ENCODE measurements around the gene EMP1.

EMP1 gene

GRCh38 chr12:13186302-13186701 is 10.2 kb upstream of the EMP1 start:
- no peaks in the 10 kb centered on the region for H3K27me3 ChIP-seq (ENCODE audit: insufficient read depth, low read length)
- H3K36me3 ChIP-seq (ENCODE audit: insufficient read depth, low read length), result no peaks in the 10 kb centered on the region
- H3K27ac ChIP-seq (ENCODE audit: low read depth, low read length), result no peak overlapping the region
- no peaks in the 10 kb centered on the region for H3K79me2 ChIP-seq (ENCODE audit: control insufficient read depth, insufficient read depth, low read length, unreplicated experiment)
- no peak overlapping the region for H3K4me3 ChIP-seq (ENCODE audit: low read depth, low read length)
- H3K4me1 ChIP-seq (ENCODE audit: control insufficient read depth, insufficient read depth, low read length, unreplicated experiment), result peaks cover 25% of the 10 kb centered on the region
- H2AFZ ChIP-seq (ENCODE audit: low read length, unreplicated experiment), result no peak overlapping the region

- Histone ChIP-seq H3K27ac (ENCODE audit: low read depth, low read length) (no peak overlapping the region), H2AFZ (ENCODE audit: low read length, unreplicated experiment) (no peak overlapping the region)
Observed at GRCh38 chr12:13187399-13187798, 9.1 kb upstream of the EMP1 start.

GRCh38 chr12:13189264-13189663 is 7.3 kb upstream of the EMP1 start:
- Histone ChIP-seq H2AFZ (ENCODE audit: low read length, unreplicated experiment) (no peak overlapping the region), H3K4me1 (ENCODE audit: control insufficient read depth, insufficient read depth, low read length, unreplicated experiment) (peaks cover 23% of the 10 kb centered on the region), H3K4me3 (ENCODE audit: low read depth, low read length) (no peak overlapping the region), H3K79me2 (ENCODE audit: control insufficient read depth, insufficient read depth, low read length, unreplicated experiment) (no peaks in the 10 kb centered on the region), H3K27ac (ENCODE audit: low read depth, low read length) (no peak overlapping the region), H3K36me3 (ENCODE audit: insufficient read depth, low read length) (no peaks in the 10 kb centered on the region), H3K27me3 (ENCODE audit: insufficient read depth, low read length) (no peaks in the 10 kb centered on the region)

More at GRCh38 chr12:13187399-13187798, 9.1 kb upstream of the EMP1 start:
- Histone ChIP-seq H3K4me3 (ENCODE audit: low read depth, low read length) (no peak overlapping the region), H3K36me3 (ENCODE audit: insufficient read depth, low read length) (no peaks in the 10 kb centered on the region), H3K27me3 (ENCODE audit: insufficient read depth, low read length) (no peaks in the 10 kb centered on the region), H3K4me1 (ENCODE audit: control insufficient read depth, insufficient read depth, low read length, unreplicated experiment) (peaks cover 25% of the 10 kb centered on the region), H3K79me2 (ENCODE audit: control insufficient read depth, insufficient read depth, low read length, unreplicated experiment) (no peaks in the 10 kb centered on the region)

GRCh38 chr12:13190275-13190674 is 6.3 kb upstream of the EMP1 start:
- Histone ChIP-seq H3K27ac (ENCODE audit: low read depth, low read length) (no peak overlapping the region), H3K4me1 (ENCODE audit: control insufficient read depth, insufficient read depth, low read length, unreplicated experiment) (peaks cover 33% of the 10 kb centered on the region), H3K27me3 (ENCODE audit: insufficient read depth, low read length) (no peaks in the 10 kb centered on the region), H3K79me2 (ENCODE audit: control insufficient read depth, insufficient read depth, low read length, unreplicated experiment) (no peaks in the 10 kb centered on the region), H3K36me3 (ENCODE audit: insufficient read depth, low read length) (no peaks in the 10 kb centered on the region), H2AFZ (ENCODE audit: low read length, unreplicated experiment) (no peak overlapping the region), H3K4me3 (ENCODE audit: low read depth, low read length) (no peak overlapping the region)

- Histone ChIP-seq H3K4me1 (ENCODE audit: control insufficient read depth, insufficient read depth, low read length, unreplicated experiment) (peaks cover 31% of the 10 kb centered on the region), H3K79me2 (ENCODE audit: control insufficient read depth, insufficient read depth, low read length, unreplicated experiment) (peaks cover 18% of the 10 kb centered on the region), H3K27me3 (ENCODE audit: insufficient read depth, low read length) (no peaks in the 10 kb centered on the region), H3K4me3 (ENCODE audit: low read depth, low read length) (no peak overlapping the region), H2AFZ (ENCODE audit: low read length, unreplicated experiment) (no peak overlapping the region), H3K27ac (ENCODE audit: low read depth, low read length) (no peak overlapping the region), H3K36me3 (ENCODE audit: insufficient read depth, low read length) (no peaks in the 10 kb centered on the region)
Observed at GRCh38 chr12:13192719-13193118, 3.8 kb upstream of the EMP1 start.

GRCh38 chr12:13193505-13194231 is 2.9 kb upstream of the EMP1 start:
- Histone ChIP-seq H3K4me3 (ENCODE audit: low read depth, low read length) (no peak overlapping the region), H3K27ac (ENCODE audit: low read depth, low read length) (peak overlapping the region; percentile 99; the same call in 1 of the 2 replicates), H3K36me3 (ENCODE audit: insufficient read depth, low read length) (no peaks in the 10 kb centered on the region; the same call in 1 of the 2 replicates), H3K4me1 (ENCODE audit: control insufficient read depth, insufficient read depth, low read length, unreplicated experiment) (peaks cover 30% of the 10 kb centered on the region), H3K27me3 (ENCODE audit: insufficient read depth, low read length) (no peaks in the 10 kb centered on the region), H3K79me2 (ENCODE audit: control insufficient read depth, insufficient read depth, low read length, unreplicated experiment) (peaks cover 28% of the 10 kb centered on the region), H2AFZ (ENCODE audit: low read length, unreplicated experiment) (peak overlapping the region; percentile 2)

- Histone ChIP-seq H3K27ac (ENCODE audit: low read depth, low read length) (peak overlapping the region; percentile 99), H3K79me2 (ENCODE audit: control insufficient read depth, insufficient read depth, low read length, unreplicated experiment) (peaks cover 37% of the 10 kb centered on the region), H3K27me3 (ENCODE audit: insufficient read depth, low read length) (no peaks in the 10 kb centered on the region), H3K4me1 (ENCODE audit: control insufficient read depth, insufficient read depth, low read length, unreplicated experiment) (peaks cover 35% of the 10 kb centered on the region), H2AFZ (ENCODE audit: low read length, unreplicated experiment) (peak overlapping the region; percentile 65), H3K4me3 (ENCODE audit: low read depth, low read length) (no peak overlapping the region), H3K36me3 (ENCODE audit: insufficient read depth, low read length) (no peaks in the 10 kb centered on the region; the same call in 1 of the 2 replicates)
Observed at GRCh38 chr12:13194401-13195110, 2.0 kb upstream of the EMP1 start.

- peaks cover 44% of the 10 kb centered on the region for H3K79me2 ChIP-seq (ENCODE audit: control insufficient read depth, insufficient read depth, low read length, unreplicated experiment)
- no peaks in the 10 kb centered on the region; the same call in 1 of the 2 replicates for H3K36me3 ChIP-seq (ENCODE audit: insufficient read depth, low read length)
- H2AFZ ChIP-seq (ENCODE audit: low read length, unreplicated experiment), result no peak overlapping the region
- H3K4me3 ChIP-seq (ENCODE audit: low read depth, low read length), result peak overlapping the region; percentile 53
- peak overlapping the region; percentile 99 for H3K27ac ChIP-seq (ENCODE audit: low read depth, low read length)
- H3K27me3 ChIP-seq (ENCODE audit: insufficient read depth, low read length), result no peaks in the 10 kb centered on the region
- peaks cover 42% of the 10 kb centered on the region for H3K4me1 ChIP-seq (ENCODE audit: control insufficient read depth, insufficient read depth, low read length, unreplicated experiment)
Observed at GRCh38 chr12:13195250-13195649, 1.3 kb upstream of the EMP1 start.

- Histone ChIP-seq H3K4me3 (ENCODE audit: low read depth, low read length) (peak overlapping the region; percentile 53), H3K27ac (ENCODE audit: low read depth, low read length) (peak overlapping the region; percentile 99), H3K79me2 (ENCODE audit: control insufficient read depth, insufficient read depth, low read length, unreplicated experiment) (peaks cover 49% of the 10 kb centered on the region), H3K27me3 (ENCODE audit: insufficient read depth, low read length) (no peaks in the 10 kb centered on the region), H2AFZ (ENCODE audit: low read length, unreplicated experiment) (peak overlapping the region; percentile 10), H3K36me3 (ENCODE audit: insufficient read depth, low read length) (peaks cover 4% of the 10 kb centered on the region; the same call in 1 of the 2 replicates), H3K4me1 (ENCODE audit: control insufficient read depth, insufficient read depth, low read length, unreplicated experiment) (peaks cover 47% of the 10 kb centered on the region)
Observed at GRCh38 chr12:13195785-13196129, 769 bp upstream of the EMP1 start.

- Histone ChIP-seq H3K4me1 (ENCODE audit: control insufficient read depth, insufficient read depth, low read length, unreplicated experiment) (peaks cover 60% of the 10 kb centered on the region), H3K79me2 (ENCODE audit: control insufficient read depth, insufficient read depth, low read length, unreplicated experiment) (peaks cover 61% of the 10 kb centered on the region), H2AFZ (ENCODE audit: low read length, unreplicated experiment) (no peak overlapping the region), H3K27me3 (ENCODE audit: insufficient read depth, low read length) (no peaks in the 10 kb centered on the region), H3K4me3 (ENCODE audit: low read depth, low read length) (peak overlapping the region; percentile 95), H3K36me3 (ENCODE audit: insufficient read depth, low read length) (peaks cover 4% of the 10 kb centered on the region; the same call in 1 of the 2 replicates), H3K27ac (ENCODE audit: low read depth, low read length) (peak overlapping the region; percentile 99)
Observed at GRCh38 chr12:13197032-13197431, 506 bp downstream of the EMP1 start.

All from ACC112 (cell line).